H1 (cell line): ENCODE results near the gene SNAP29. TPM values are rescaled to one million over a fixed set of nuclear protein-coding genes. Genes with fewer than 3 reads are reported as not detected.

Source experiments
- CTCF ChIA-PET: fragments of 300-600 bp; sonication (Branson Sonifier 250); formaldehyde crosslinking; loops from one replicate; lab custom pipeline; 2021; ENCODE audit not compliant: partially characterized antibody; lab: Charles Lee
- POLR2A ChIA-PET: fragments of 300-600 bp; sonication (Branson Sonifier 250); formaldehyde crosslinking; loops from one replicate; lab custom pipeline; 2021; ENCODE audit warnings: inconsistent platforms; ENCODE audit not compliant: partially characterized antibody; lab: Charles Lee
- DNase-seq, 2 experiments: peaks; one replicate each; pipeline versions ENCODE4 v3.0.0 to v3.0.0-alpha.2; 2010 to 2022; ENCODE audit warnings: low spot score in 2 of 2, low read depth in 1 of 2, mixed read lengths in 1 of 2
- FAIRE-seq: peaks from 2 replicates; lab custom pipeline; 2011; peaks lifted over from hg19 to GRCh38; lab: Jason Lieb, UNC
- H2AFZ ChIP-seq: 2 replicates; pipeline ENCODE4 v1.8.1; 2012; ENCODE audit warnings: low read length, inconsistent platforms
- H2AK5ac ChIP-seq: 2 replicates; pipeline ENCODE4 v1.6.1; 2013; ENCODE audit warnings: low read depth, low read length
- H2BK120ac ChIP-seq: replicated peaks from 2 replicates; pipeline ENCODE3; 2013; ENCODE audit warnings: low read depth, low read length, inconsistent platforms
- H2BK12ac ChIP-seq: 2 replicates; pipeline ENCODE4 v1.6.1; 2013; ENCODE audit warnings: low read depth, low read length
- H2BK15ac ChIP-seq: 2 replicates; pipeline ENCODE4 v1.6.1; 2013; ENCODE audit warnings: low read length
- H2BK20ac ChIP-seq: 2 replicates; pipeline ENCODE4 v1.6.1; 2013; ENCODE audit warnings: low read length
- H2BK5ac ChIP-seq: 2 replicates; pipeline ENCODE4 v1.6.1; 2013; ENCODE audit warnings: low read depth, low read length
- H3K14ac ChIP-seq: 2 replicates; pipeline ENCODE4 v1.6.1; 2013; ENCODE audit warnings: inconsistent platforms; ENCODE audit not compliant: insufficient read length
- H3K18ac ChIP-seq: 2 replicates; pipeline ENCODE4 v1.6.1; 2013; ENCODE audit warnings: low read length; ENCODE audit errors: extremely low read depth
- H3K23ac ChIP-seq: 2 replicates; pipeline ENCODE4 v1.6.1; 2013; ENCODE audit warnings: inconsistent platforms; ENCODE audit not compliant: insufficient read length
- H3K23me2 ChIP-seq: 2 replicates; pipeline ENCODE4 v1.6.1; 2013; ENCODE audit warnings: low read depth, low read length
- H3K27ac ChIP-seq: 2 replicates; pipeline ENCODE4 v1.6.1; 2011; ENCODE audit warnings: low read depth, low read length, inconsistent platforms
- H3K27me3 ChIP-seq, 4 experiments: replicated peaks in 1 of 4; 1 replicate in 1 of 4; 2 replicates in 3 of 4; pipeline versions ENCODE4 v1.6.1 to v1.8.1; 2011 to 2013; ENCODE audit warnings: low read length in 3 of 4, mild to moderate bottlenecking in 3 of 4, inconsistent platforms in 2 of 4, mixed read lengths in 2 of 4, moderate library complexity in 1 of 4; ENCODE audit not compliant: control insufficient read depth in 3 of 4, insufficient read depth in 3 of 4; ENCODE audit errors: extremely low read depth in 1 of 4
- H3K36me3 ChIP-seq, 4 experiments: 2 replicates each; pipeline versions ENCODE4 v1.6.1 to v1.8.1; 2011 to 2013; ENCODE audit warnings: mild to moderate bottlenecking in 4 of 4, low read length in 3 of 4, moderate library complexity in 2 of 4, control low read depth in 1 of 4, inconsistent platforms in 1 of 4; ENCODE audit not compliant: insufficient read depth in 4 of 4, control insufficient read depth in 2 of 4
- H3K4ac ChIP-seq: replicated peaks from 2 replicates; pipeline ENCODE3; 2013; ENCODE audit warnings: low read length, low read depth, mixed read lengths, inconsistent platforms; ENCODE audit not compliant: insufficient read length
- H3K4me1 ChIP-seq, 4 experiments: replicated peaks in 1 of 4; 1 replicate in 1 of 4; 2 replicates in 3 of 4; pipeline versions ENCODE4 v1.6.1 to v1.8.1; 2011 to 2013; ENCODE audit warnings: low read length in 3 of 4, inconsistent platforms in 2 of 4, mixed read lengths in 1 of 4; ENCODE audit not compliant: insufficient read depth in 4 of 4, control insufficient read depth in 3 of 4
- H3K4me2 ChIP-seq, 2 experiments: 2 replicates each; pipeline versions ENCODE4 v1.6.1 to v1.8.1; 2011 to 2013; ENCODE audit warnings: low read depth in 2 of 2, low read length in 2 of 2, control low read depth in 1 of 2, inconsistent platforms in 1 of 2, mild to moderate bottlenecking in 1 of 2; ENCODE audit not compliant: insufficient read depth in 1 of 2
- H3K4me3 ChIP-seq, 4 experiments: fragments of 200-600, 300-600 bp in 1 of 4; sonication (generic), shearing (Covaris generic), sonication (Bioruptor Twin) in 1 of 4; 2 replicates each; pipeline versions ENCODE4 v1.5.1 to v1.8.1; 2011 to 2016; ENCODE audit warnings: low read length in 4 of 4, low read depth in 3 of 4, control low read depth in 2 of 4, inconsistent platforms in 2 of 4, mild to moderate bottlenecking in 2 of 4, mixed read lengths in 1 of 4, moderate library complexity in 1 of 4; ENCODE audit not compliant: insufficient read depth in 2 of 4; ENCODE audit errors: extremely low read depth in 1 of 4
- H3K56ac ChIP-seq: replicated peaks from 2 replicates; pipeline ENCODE3; 2013; ENCODE audit warnings: low read depth, mild to moderate bottlenecking, mixed read lengths, low read length, inconsistent platforms; ENCODE audit not compliant: insufficient read length
- H3K79me1 ChIP-seq: 2 replicates; pipeline ENCODE4 v1.6.1; 2013; ENCODE audit warnings: low read depth, low read length, control low read depth
- H3K79me2 ChIP-seq, 2 experiments: 2 replicates each; pipeline versions ENCODE4 v1.6.1 to v1.8.1; 2012 to 2013; ENCODE audit warnings: low read length in 2 of 2, mild to moderate bottlenecking in 2 of 2, inconsistent platforms in 1 of 2; ENCODE audit not compliant: insufficient read depth in 2 of 2, control insufficient read depth in 1 of 2
- H3K9ac ChIP-seq, 4 experiments: replicated peaks in 1 of 4; 1 replicate in 1 of 4; 2 replicates in 3 of 4; pipeline versions ENCODE4 v1.6.1 to v1.8.1; 2011 to 2013; ENCODE audit warnings: low read depth in 3 of 4, low read length in 3 of 4, control low read depth in 2 of 4, mild to moderate bottlenecking in 2 of 4, moderate library complexity in 2 of 4, inconsistent platforms in 1 of 4; ENCODE audit errors: extremely low read depth in 1 of 4
- H3K9me3 ChIP-seq, 2 experiments: 2 replicates each; pipeline versions ENCODE4 v1.6.1 to v1.8.1; 2012 to 2013; ENCODE audit warnings: mild to moderate bottlenecking in 2 of 2, moderate library complexity in 2 of 2, control low read depth in 1 of 2, inconsistent platforms in 1 of 2, low read depth in 1 of 2, low read length in 1 of 2, mixed read lengths in 1 of 2; ENCODE audit not compliant: insufficient read depth in 2 of 2
- H4K20me1 ChIP-seq, 2 experiments: replicated peaks in 1 of 2; 2 replicates each; pipeline versions ENCODE3 to v1.8.1; 2011 to 2013; ENCODE audit warnings: inconsistent platforms in 2 of 2, low read length in 2 of 2, mild to moderate bottlenecking in 1 of 2; ENCODE audit not compliant: insufficient read depth in 2 of 2, control insufficient read depth in 1 of 2
- H4K5ac ChIP-seq: 2 replicates; pipeline ENCODE4 v1.6.1; 2013; ENCODE audit warnings: low read length, low read depth, mixed read lengths, inconsistent platforms; ENCODE audit not compliant: insufficient read length
- H4K8ac ChIP-seq: 2 replicates; pipeline ENCODE4 v1.8.0; 2013; ENCODE audit warnings: mild to moderate bottlenecking, moderate library complexity, low read length, inconsistent platforms; ENCODE audit not compliant: insufficient read depth; ENCODE audit errors: extremely low read depth
- H4K91ac ChIP-seq: replicated peaks from 2 replicates; pipeline ENCODE3; 2013; ENCODE audit warnings: low read length, mixed read lengths, inconsistent platforms; ENCODE audit not compliant: insufficient read length
- BCL11A ChIP-seq, 2 experiments: IDR thresholded peaks; one replicate each; pipeline ENCODE4 v1.6.1; 2011; ENCODE audit warnings: low read depth in 2 of 2, low read length in 2 of 2, mild to moderate bottlenecking in 2 of 2
- CEBPB ChIP-seq: IDR thresholded peaks from 2 replicates; pipeline ENCODE4 v1.6.1; 2012; ENCODE audit warnings: low read depth, low read length
- CHD1 ChIP-seq: IDR thresholded peaks from 2 replicates; pipeline ENCODE4 v1.6.1; 2012; ENCODE audit warnings: low read depth, low read length, improper control_type of control experiment
- GABPA ChIP-seq: IDR thresholded peaks from 2 replicates; pipeline ENCODE4 v1.6.1; 2011; ENCODE audit warnings: mild to moderate bottlenecking, low read length, moderate library complexity, borderline replicate concordance; ENCODE audit not compliant: insufficient read depth
- HDAC6 ChIP-seq: IDR thresholded peaks from one replicate; pipeline ENCODE4 v1.7.1; 2012; ENCODE audit warnings: low read depth, mild to moderate bottlenecking, inconsistent platforms, low read length, moderate library complexity
- JUND ChIP-seq: IDR thresholded peaks from 2 replicates; pipeline ENCODE4 v1.6.1; 2011; ENCODE audit warnings: mild to moderate bottlenecking, improper control_type of control experiment, low read length
- MAX ChIP-seq: IDR thresholded peaks from 2 replicates; pipeline ENCODE4 v1.6.1; 2012; ENCODE audit warnings: inconsistent platforms
- POU5F1 ChIP-seq: IDR thresholded peaks from 2 replicates; pipeline ENCODE4 v1.6.1; 2011; ENCODE audit warnings: low read depth, mild to moderate bottlenecking, low read length, moderate library complexity
- RFX5 ChIP-seq: IDR thresholded peaks from 2 replicates; pipeline ENCODE4 v1.6.1; 2011; ENCODE audit warnings: low read depth, low read length, improper control_type of control experiment, borderline replicate concordance
- RNF2 ChIP-seq: fragments of 200-900, 300-1000 bp; sonication (generic); IDR thresholded peaks from 2 replicates; pipeline ENCODE4 v1.7.1; 2016; ENCODE audit warnings: borderline replicate concordance, low read depth, mild to moderate bottlenecking, antibody characterized with exemption, low read length; ENCODE audit not compliant: poor library complexity, severe bottlenecking; ENCODE audit errors: missing control alignments
- TAF7 ChIP-seq: optimal IDR thresholded peaks from 2 replicates; pipeline ENCODE3; 2011; ENCODE audit warnings: low read depth, mild to moderate bottlenecking, inconsistent platforms, low read length, moderate library complexity, borderline replicate concordance
- YY1 ChIP-seq: IDR thresholded peaks from 2 replicates; pipeline ENCODE4 v1.6.1; 2011; ENCODE audit warnings: low read depth, mild to moderate bottlenecking, low read length
- WGBS, 2 experiments: shearing (Covaris generic) in 1 of 2; methylation state at CpG; one replicate each; pipeline versions ENCODE4 v1.1.6 to v1.1.7; 2013 to 2015; ENCODE audit warnings: low lambda C conversion rate in 2 of 2, mixed read lengths in 2 of 2, inconsistent platforms in 1 of 2, low coverage in 1 of 2, missing lambda C conversion rate in 1 of 2; ENCODE audit not compliant: insufficient replicate concordance in 2 of 2, insufficient coverage in 1 of 2, insufficient read length in 1 of 2; ENCODE audit errors: extremely low coverage in 1 of 2, missing lambda C conversion rate in 1 of 2; 5-methylcytosine and 5-hydroxymethylcytosine counted together
- polyA plus RNA-seq, 7 experiments: library from polyadenylated mRNA; depleted of rRNA in 3 of 7; stranded (reverse) in 5 of 7; unstranded in 2 of 7; fragments of >200 nt in 5 of 7; fragments of 200-250 nt in 2 of 7; gene quantifications; 1 replicate in 5 of 7; 2 replicates in 1 of 7; 4 replicates in 1 of 7; pipeline versions ENCODE4 v1.2.1 to v1.2.3, GENCODE V29; 2011 to 2013; ENCODE audit warnings: missing spikeins in 2 of 7, mixed read lengths in 2 of 7
- total RNA-seq: library from RNA; stranded (reverse); fragmentation: NEBNext Ultra II Directional; extraction: Animal tissue kit (Norgen Biotek cat#: 25700); gene quantifications from 2 replicates; pipeline ENCODE4 v1.2.1, GENCODE V29; 2021

Gene SNAP29
- total and polyA plus RNA-seq, 2 of the 8 experiments (the other 6 are each of a cell fraction or from before 2014, with no cell fraction given): 11.8 to 15.0 TPM

DNA sequence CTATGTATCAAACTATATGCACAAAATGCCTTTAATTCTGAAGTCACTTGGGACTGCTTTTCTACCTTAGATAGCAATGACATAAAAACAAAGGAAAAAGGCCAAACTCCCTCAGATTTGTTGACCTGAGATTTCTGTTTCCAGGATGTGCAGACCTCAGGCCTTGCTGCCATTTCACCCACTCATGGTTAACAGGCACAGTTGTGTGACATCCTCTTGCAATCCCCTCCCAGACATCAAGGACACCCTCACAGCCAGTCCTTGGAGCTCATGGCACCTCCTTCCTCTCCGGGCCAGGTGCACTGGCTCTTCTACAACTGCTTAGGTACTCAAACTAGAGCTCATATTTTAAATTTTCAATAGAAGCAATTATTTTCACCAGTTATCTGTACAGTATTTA lies 47.6 kb upstream of the SNAP29 start:
- 89% methylated on average over 1 of the region's 1 CpG; no CpG with 5 or more reads in 1 of the 2 experiments for WGBS, 2 experiments
- Histone ChIP-seq H3K79me1 (no peaks in the 10 kb centered on the region), H2BK20ac (no peak overlapping the region), H4K8ac (no peak overlapping the region), H4K20me1 (no peaks in the 10 kb centered on the region), H3K23ac (no peak overlapping the region), H2AFZ (no peak overlapping the region), H2AK5ac (no peak overlapping the region), H3K4ac (no peak overlapping the region), H3K56ac (no peak overlapping the region), H3K36me3 (peaks cover 0 to 9% (median 4%) of the 10 kb centered on the region in 4 experiments; a peak in 1 of 8 replicates), H2BK12ac (no peak overlapping the region), H3K4me3 (no peak overlapping the region), H3K14ac (no peak overlapping the region), H4K91ac (no peak overlapping the region), H2BK15ac (no peak overlapping the region), H3K4me1 (no peaks in the 10 kb centered on the region), H3K9ac (no peak overlapping the region), H2BK120ac (no peak overlapping the region), H3K27ac (no peak overlapping the region), H2BK5ac (no peak overlapping the region), H4K5ac (no peak overlapping the region), H3K23me2 (no peaks in the 10 kb centered on the region), H3K18ac (no peak overlapping the region), H3K4me2 (no peak overlapping the region), H3K9me3 (no peaks in the 10 kb centered on the region), H3K27me3 (no peaks in the 10 kb centered on the region), H3K79me2 (no peaks in the 10 kb centered on the region)
- no peak for DNase-seq
- TF ChIP-seq POU5F1 (no peak), MAX (no peak), RFX5 (no peak), CEBPB (no peak), CHD1 (no peak), JUND (no peak), RNF2 (no peak), TAF7 (no peak), GABPA (no peak), YY1 (no peak), HDAC6 (no peak), BCL11A (IDR thresholded peaks at IDR 0.05; ENCODE audit: low read depth in 2 of 2, low read length in 2 of 2) (no peak)
- FAIRE-seq: no peak
- CTCF ChIA-PET: no interaction called here
- POLR2A ChIA-PET: no interaction called here
